ENCODE measurements around the gene DGKI. TPM values are rescaled to one million over a fixed set of nuclear protein-coding genes. Genes with fewer than 3 reads are reported as not detected.

DGKI gene
- total and polyA plus RNA-seq, 10 donors = 0.03 to 1.0 (median 0.45) TPM

DNA sequence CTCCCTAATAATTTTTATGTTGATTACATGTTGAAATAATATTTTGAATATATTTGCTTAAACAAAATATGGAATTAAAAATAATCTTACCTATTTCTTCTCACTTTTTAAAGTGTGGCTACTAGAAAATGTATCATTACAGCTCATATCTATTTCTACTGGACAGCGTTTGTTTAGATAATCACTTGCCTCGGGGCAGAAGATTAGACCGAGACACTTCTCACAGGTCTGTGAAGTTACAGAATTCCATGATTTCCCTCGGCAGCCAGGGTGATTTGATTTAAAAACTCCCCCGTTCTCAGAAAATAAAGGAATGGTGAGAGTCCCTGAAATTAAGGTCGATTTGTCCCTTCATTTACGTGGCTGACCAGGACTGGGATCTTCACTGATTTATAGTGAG is 162.5 kb downstream of the DGKI start:
- 71 to 79% (median 78%) methylated on average over 7 of the region's 7 CpGs for WGBS, 5 donors
- no peaks in the 10 kb centered on the region for H3K4me1 ChIP-seq
- intact Hi-C loops (cut with DNase I; ENCODE audit: low total_unique reads) = no loop called here
- TF ChIP-seq POLR2A (IDR thresholded peaks at IDR 0.05) (no peak), POLR2AphosphoS5 (IDR thresholded peaks at IDR 0.05) (no peak)
- TF ChIP-seq, protein P1, sequence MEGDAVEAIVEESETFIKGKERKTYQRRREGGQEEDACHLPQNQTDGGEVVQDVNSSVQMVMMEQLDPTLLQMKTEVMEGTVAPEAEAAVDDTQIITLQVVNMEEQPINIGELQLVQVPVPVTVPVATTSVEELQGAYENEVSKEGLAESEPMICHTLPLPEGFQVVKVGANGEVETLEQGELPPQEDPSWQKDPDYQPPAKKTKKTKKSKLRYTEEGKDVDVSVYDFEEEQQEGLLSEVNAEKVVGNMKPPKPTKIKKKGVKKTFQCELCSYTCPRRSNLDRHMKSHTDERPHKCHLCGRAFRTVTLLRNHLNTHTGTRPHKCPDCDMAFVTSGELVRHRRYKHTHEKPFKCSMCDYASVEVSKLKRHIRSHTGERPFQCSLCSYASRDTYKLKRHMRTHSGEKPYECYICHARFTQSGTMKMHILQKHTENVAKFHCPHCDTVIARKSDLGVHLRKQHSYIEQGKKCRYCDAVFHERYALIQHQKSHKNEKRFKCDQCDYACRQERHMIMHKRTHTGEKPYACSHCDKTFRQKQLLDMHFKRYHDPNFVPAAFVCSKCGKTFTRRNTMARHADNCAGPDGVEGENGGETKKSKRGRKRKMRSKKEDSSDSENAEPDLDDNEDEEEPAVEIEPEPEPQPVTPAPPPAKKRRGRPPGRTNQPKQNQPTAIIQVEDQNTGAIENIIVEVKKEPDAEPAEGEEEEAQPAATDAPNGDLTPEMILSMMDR (IDR thresholded peaks at IDR 0.05 in 8 of 11, conservative IDR thresholded peaks at IDR 0.05 in 3 of 11) = no peak
- no peaks in the 10 kb centered on the region for H3K27me3 ChIP-seq (replicated peaks in 1 of 7)
- no peak for DNase-seq
- H3K36me3 ChIP-seq = no peaks in the 10 kb centered on the region
- H3K4me3 ChIP-seq = no peak overlapping the region
- H3K27ac ChIP-seq = no peak overlapping the region
- no peaks in the 10 kb centered on the region for H3K9me3 ChIP-seq

DNA sequence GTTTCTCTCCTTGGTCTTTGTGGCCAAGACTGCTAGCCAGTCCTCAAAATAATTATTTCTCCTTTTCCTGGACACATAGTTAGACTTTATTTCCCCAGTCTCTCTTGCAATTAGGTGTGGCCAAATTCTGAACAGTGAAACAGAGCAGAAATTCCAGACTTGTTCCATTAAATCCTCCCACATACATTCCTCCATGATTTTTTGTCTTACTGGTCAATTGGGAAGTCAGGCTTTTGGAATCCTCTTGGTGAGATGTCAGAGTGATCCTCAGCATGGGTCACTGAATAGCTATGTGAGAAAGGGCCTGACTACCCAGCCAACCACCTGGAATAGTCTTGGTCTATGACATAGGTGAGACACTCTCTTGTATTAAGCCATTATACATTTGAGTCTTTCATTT is 164.2 kb downstream of the DGKI start:
- Histone ChIP-seq H3K27ac (no peak overlapping the region), H3K4me3 (no peak overlapping the region)
- DNase-seq = no peak

DNA sequence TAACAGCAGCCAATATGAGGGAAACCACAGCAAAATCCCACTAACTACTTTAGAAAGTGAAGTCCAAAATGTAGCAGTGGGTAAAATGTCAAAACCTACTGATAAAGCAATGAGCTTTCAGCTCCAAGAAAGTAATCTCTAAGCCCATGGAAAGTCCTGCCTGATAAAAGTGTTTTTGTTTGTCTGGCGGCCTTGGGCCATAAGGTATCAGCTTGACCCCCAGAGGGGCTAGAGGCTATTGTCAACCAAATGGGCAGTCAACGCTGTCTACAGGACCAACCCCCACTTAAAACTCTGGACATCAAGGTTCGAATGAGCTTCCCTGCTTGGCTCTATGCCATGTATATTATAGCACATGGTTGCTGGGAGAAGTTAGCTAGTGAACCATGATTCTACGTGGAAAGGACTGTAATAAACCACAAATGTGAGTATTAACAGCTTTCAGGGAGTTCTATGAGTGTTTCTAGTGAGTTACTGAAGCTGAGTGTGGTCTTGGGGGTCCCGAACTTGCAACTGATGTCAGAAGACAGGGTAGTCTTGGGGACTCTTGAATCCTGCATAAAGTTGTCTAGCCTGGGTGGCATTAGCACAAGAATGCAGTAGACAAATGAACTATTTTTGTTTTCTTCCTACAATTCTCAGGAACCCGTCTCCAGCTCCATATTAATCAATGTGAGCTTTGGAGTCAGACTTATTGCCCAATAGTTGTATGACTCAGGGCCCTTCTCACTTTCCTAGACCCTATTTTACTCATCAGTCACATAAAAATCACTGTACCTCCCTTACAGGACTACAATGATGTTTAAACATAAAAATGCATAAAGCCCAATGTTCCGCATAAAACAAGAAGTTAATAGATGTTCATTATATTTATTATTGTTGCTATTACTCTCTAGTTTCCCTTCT is 164.9 kb downstream of the DGKI start:
- intact Hi-C loops (cut with DNase I; ENCODE audit: low total_unique reads) = no loop called here
- Histone ChIP-seq H3K4me3 (no peak overlapping the region), H3K4me1 (no peaks in the 10 kb centered on the region), H3K36me3 (no peaks in the 10 kb centered on the region), H3K27ac (no peak overlapping the region), H3K9me3 (no peaks in the 10 kb centered on the region), H3K27me3 (replicated peaks in 1 of 7) (no peaks in the 10 kb centered on the region)
- DNase-seq = no peak
- no peak for TF ChIP-seq POLR2A (IDR thresholded peaks at IDR 0.05)
- TF ChIP-seq, protein P1 (IDR thresholded peaks at IDR 0.05 in 8 of 11, conservative IDR thresholded peaks at IDR 0.05 in 3 of 11) = no peak
- no peak for TF ChIP-seq POLR2AphosphoS5 (IDR thresholded peaks at IDR 0.05)
- 64 to 87% (median 77%) methylated on average over 7 of the region's 7 CpGs for WGBS, 5 donors

More for the DNA sequence above, 164.2 kb downstream of the DGKI start:
- Histone ChIP-seq H3K36me3 (no peaks in the 10 kb centered on the region), H3K4me1 (no peaks in the 10 kb centered on the region), H3K9me3 (no peaks in the 10 kb centered on the region), H3K27me3 (replicated peaks in 1 of 7) (no peaks in the 10 kb centered on the region)
- TF ChIP-seq POLR2AphosphoS5 (IDR thresholded peaks at IDR 0.05) (no peak), POLR2A (IDR thresholded peaks at IDR 0.05) (no peak)
- TF ChIP-seq, protein P1 (IDR thresholded peaks at IDR 0.05 in 8 of 11, conservative IDR thresholded peaks at IDR 0.05 in 3 of 11) = no peak
- intact Hi-C loops (cut with DNase I; ENCODE audit: low total_unique reads) = no loop called here

DNA sequence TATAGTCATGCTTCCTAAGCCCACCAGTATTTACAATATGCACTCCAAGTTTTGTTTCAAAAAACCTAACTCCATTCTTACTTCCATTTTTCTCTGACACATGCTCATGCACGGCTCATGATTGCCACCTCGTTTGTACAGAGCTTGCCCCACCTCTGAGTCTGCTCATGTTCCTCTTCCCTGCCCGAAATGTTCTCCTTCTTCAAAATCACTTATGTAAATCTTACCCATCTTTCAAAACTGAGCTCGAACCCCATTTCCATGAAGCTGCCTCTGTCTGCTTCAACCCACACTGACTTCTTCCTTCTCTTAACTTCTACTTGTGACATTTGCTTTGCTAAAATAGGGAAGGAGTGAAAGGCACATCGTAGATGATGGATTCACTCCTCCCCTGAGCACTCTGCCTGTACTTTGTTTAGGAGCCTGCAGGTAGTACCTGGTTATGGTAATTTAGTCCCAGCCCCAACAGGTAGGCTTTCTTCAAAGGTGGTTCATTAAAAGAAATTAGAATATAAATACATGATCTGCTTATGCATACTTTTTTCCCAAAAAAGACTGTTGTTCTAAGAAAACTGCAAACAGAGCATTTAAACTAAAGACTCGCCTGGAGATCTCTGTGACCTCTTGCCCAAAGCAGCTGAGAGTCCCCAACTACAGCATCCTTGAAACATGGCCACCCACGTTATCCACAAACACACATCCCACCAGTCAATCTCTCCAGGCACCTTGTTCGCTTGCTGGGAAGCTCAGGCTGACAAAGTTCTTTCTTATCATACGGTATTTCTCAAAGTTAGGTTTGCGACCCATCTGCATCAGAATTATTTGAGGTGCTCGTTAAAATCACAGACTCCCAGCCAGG is 172.0 kb downstream of the DGKI start:
- Histone ChIP-seq H3K27me3 (replicated peaks in 1 of 7) (no peaks in the 10 kb centered on the region), H3K4me3 (no peak overlapping the region), H3K4me1 (no peaks in the 10 kb centered on the region), H3K9me3 (no peaks in the 10 kb centered on the region), H3K36me3 (no peaks in the 10 kb centered on the region), H3K27ac (no peak overlapping the region)
- TF ChIP-seq POLR2A (IDR thresholded peaks at IDR 0.05) (no peak), POLR2AphosphoS5 (IDR thresholded peaks at IDR 0.05) (no peak)
- TF ChIP-seq, protein P1 (IDR thresholded peaks at IDR 0.05 in 8 of 11, conservative IDR thresholded peaks at IDR 0.05 in 3 of 11) = no peak
- WGBS, 5 donors = 54 to 64% (median 62%) methylated on average over 11 of the region's 11 CpGs
- no peak for DNase-seq
- intact Hi-C loops (cut with DNase I; ENCODE audit: low total_unique reads) = no loop called here

All from spleen (tissue), 11 donors.